Measurements from ENCODE around the gene HSD17B8.

The HSD17B8 gene

DNA sequence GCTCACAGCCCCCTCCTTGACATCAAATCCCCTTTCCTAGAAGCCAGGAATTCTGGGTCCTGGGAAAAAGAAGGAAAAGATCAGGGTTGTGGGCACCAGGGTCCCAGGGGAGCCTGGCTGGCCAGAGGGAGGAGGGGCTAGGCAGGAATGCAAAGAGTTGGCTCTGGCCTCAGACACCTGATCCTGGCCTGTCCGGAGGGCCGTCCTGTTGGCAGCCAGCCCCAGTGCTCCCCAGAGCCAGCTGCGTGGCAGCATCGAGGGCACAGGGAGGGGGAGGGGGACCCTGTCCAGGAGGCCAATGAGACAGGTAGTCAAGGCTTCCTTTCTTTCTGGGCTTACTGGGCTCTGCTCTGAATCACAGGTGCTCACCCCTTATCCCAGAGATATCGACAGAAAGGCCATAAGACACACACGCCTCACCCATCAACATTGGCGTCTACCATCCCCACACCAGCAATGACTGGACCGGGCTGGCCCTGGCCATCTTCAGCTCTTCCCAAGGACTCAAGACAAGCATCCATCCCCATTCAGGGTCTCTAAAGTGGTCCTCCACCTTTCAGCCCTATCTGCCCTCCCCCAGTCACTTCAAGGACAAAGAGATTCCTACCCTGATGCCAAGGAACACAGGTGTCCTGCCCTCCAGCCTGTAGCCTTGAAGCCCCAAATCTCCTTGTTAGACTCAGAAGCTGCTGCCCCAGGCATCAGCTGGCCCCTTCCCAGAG is 12.9 kb upstream of the HSD17B8 start:
- DNase-seq (ENCODE audit: low read depth, low spot score) = no peak

DNA sequence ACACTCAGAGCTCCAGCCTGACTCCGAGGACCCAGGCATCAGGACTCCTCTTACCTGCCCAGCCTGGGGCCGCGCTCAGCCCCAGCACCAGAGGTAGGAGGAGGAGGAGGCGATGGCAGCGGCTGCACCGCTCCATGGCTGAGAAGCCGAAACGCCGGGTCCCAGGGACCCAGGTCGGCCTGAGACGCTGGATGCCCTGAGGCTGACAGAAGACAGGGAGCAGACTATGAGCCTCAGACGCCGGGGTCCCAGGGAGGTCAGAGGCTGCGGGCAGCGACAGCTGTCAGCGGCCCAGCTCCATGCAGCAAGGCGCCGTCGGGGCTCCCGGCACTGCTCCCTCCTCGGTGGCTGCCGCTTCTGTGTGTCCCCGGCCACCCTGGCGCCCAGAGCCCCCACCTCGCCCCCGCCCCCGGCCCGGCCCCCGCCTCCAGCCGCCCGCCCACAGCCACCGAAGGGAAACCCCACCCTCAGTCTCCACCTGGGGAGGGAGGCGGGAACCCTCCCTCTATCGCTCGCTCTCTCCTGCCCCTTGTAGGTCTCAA is 12.3 kb upstream of the HSD17B8 start, which contains the start of gene COL11A2:
Gene COL11A2 (minus strand): TSS at position 363 of the 542 bp plus-strand sequence. CDS start 227 bp downstream, at position 136.
- DNase-seq (ENCODE audit: low read depth, low spot score) = no peak

DNA sequence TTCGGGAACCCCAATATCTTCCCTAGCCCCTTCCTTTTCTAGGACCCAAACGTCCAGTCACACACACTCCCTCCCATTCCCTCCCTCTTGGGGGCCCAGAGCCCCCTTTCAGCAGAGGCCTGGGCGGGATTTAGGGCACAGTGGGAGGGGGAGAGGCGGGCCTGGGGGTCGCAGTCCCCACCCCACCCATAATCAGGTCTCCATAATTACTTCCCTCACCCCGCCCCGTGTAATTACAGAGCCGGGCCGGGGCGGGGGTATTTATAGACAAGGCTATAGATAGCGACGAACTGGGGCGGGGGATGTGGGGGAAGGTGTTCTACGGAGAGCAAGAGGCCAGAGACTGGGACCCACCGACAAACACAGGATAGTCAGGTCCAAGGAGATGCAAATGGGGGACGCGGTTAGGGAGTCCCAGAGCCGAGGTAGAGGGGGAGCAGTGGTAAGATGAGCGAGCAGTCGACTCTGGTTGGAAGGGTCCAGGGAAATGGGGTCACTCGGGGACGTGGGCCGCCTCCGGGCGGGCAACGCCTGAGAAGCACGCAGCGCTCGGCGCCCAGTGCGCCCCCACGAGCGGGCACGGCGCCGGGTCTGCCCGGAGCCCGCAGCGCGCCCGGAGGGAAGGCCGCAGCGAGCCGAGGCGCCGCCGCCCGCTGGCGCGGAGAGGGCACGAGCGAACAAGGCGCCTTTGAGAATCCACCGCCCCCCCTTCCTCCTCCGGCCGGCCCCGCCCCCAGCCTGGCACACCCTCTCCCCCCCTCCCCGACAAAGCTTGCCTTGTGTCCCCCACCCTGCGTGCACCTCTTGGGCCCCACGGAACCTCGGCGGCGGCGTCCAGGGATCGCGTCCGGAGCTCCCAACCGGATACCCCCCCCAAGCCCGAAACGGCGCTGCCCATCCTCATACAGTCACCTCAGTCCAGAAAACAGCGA is 11.5 kb upstream of the HSD17B8 start:
- no peak for DNase-seq (ENCODE audit: low read depth, low spot score)

DNA sequence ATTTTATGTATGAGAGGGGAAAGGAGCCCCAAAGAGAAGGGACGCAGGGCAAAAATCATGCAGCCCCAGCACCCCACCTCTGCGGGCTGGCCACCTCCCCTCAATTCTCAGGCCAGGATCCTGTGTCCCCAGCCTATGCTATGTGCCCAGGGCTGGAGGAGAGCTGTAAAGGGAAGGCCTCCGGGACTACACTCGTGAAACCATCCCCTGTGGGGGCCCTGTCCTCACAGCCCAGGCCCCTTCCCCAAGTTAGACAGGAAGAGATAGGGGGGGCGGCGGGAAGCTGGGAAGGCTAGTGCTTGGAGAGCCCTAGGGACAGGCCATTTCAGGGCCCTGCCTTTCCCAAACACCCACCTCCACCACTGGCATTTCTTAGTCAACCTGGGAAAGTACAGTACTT is 10.8 kb upstream of the HSD17B8 start:
- DNase-seq (ENCODE audit: low read depth, low spot score) = no peak

DNA sequence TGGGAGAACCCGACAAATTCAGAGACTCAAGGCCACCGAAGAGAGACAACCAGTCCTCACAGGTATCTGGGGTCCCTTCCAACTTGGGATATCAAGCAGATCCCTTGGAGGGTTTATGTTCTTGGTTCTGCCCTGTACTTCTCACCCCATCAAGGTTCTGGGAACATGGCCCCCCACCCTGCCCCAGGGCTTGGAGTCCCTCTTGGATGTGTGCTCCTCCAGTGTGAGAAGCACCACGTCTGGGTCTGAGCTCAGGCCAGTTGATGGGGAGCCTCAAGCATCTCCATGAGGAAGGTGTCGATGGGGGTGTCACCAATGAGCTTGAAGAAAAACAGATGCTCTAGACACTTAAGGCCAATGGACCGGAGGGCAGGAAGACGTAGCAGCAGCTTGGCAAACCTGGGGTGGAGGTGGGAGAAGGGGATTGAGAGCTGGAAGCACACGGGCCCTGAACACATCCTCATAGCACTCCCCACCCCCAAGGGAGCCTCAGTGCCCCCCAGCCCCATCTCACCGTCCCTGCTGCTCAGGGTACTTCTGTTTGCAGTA is 9.9 kb upstream of the HSD17B8 start:
- no peak for DNase-seq (ENCODE audit: low read depth, low spot score)

DNA sequence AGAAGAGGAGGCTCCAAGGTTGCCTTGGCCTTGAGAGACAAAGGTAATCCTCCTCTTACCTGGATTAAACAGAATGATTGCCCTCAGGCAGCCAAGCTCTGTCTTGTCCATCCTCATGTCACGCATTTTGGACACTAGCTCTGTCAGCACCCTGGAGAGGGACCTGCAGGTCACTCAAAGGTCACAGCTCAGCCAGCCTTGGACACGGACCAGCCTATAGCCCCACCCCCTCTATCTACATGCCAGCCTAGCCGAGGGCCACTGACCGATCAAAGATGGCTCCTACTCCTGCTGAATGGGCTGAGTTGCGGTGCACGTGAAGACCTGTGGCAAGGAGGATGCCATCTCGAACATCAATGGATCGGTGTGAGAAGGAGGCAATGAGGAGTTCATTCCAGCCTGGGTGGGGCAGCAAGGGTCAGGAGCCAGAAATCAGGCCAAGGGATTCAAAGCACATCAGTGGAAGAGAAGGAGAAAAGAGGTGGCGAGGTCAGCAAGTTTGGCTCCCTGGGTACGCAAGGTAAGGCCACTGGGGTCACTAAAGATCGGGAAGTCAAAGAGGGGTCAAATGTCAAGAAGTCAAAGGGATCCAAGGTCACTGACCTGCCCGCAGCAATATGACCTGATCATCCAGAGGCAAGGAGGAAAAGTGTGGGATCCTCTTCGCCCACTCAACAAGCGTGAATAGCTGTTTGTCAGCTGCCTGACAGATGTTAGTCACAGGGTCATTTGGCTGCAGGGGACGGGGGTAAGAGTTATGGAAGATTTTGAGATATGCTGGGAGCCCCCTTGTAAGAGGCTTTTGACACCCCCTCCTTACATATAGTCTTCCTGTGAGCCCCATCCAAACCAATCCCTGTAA is 8.9 kb upstream of the HSD17B8 start:
- DNase-seq (ENCODE audit: low read depth, low spot score) = no peak

DNA sequence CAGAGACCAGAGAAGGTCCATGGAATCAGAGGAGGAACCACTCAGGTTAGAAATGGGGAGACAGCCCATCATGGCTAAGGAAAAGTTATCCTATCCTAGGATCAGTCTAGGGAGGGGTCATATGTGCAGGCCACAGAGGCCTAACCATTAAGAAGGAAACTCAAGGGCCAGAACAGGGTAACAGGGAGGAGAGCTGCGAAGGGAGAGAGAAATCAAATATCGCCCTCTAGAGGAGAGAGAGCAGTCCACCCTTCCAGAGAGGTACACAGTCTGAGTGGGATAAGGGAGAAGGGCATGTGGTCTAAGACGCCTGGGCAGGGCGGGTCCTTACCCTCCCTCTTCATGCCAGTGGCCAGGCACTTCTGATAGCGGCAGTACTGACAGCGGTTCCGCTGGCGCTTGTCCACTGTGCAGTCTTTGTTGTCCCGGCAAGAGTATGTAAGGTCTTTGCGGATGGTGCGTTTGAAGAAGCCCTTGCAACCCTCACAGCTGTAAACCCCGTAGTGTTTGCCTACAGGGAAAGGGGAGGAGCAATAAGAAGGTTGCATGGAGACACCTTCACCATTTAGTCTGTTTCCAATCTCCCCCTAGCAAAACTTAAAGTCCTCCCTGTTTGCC is 6.9 kb upstream of the HSD17B8 start:
- DNase-seq (ENCODE audit: low read depth, low spot score) = no peak

DNA sequence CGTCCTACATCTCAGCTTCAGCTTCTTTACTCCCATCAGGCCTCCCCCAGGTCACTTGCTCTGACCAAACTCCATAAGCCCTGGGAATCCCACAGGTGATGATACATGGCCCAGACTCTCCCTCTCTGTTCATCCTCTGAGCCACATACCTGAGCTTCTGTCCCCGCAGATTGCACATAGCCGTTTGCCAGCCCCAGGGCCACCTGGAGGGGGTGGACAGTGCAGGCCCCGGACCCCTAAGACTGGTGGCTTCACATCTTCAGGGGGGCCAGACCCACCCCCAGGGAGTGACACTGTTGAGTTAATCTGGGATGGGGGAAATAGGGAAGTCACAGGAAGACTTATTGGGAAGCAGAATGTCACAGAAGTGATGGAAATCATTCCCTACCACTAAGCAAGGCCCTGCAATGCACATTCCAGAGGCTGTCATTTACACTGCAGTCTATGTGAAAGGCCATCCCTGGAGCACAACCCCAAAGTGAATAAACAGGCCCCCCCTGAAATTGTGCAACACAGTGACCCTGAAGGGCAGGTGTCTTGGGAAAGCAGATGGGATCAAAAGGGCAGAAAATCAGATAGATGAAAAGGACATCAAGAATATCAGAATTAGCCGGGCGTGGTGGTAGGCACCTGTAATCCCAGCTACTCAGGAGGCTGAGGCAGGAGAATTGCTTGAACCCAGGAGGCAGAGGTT is 6.1 kb upstream of the HSD17B8 start:
- no peak for DNase-seq (ENCODE audit: low read depth, low spot score)

DNA sequence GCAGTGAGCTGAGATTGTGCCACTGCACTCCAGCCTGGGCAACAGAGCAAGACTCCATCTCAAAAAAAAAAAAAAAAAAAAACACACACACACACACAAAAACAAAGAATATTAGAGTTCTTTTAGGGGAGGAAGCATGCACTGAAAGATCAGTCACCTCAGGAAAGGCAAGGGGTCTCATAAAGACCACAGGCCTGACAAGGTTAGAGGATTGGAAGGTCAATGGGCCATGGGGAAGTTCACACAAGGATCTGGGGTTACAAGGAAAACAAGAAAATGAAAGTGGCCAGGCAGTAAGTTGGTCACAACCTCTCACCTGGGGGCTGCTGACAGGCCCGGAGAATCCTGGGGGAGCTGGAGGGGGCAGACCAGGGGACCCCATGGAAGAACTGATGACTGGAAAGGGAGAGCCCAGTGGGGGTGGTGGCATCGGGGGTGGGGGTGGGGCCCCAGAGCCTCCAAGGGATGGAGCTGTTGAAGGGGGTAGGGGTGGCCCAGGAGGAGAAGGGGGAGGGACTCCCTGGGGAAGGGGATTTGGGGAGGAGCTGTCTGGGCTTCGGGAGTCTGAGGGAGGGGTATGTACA is 5.5 kb upstream of the HSD17B8 start:
- no peak for DNase-seq (ENCODE audit: low read depth, low spot score)

DNA sequence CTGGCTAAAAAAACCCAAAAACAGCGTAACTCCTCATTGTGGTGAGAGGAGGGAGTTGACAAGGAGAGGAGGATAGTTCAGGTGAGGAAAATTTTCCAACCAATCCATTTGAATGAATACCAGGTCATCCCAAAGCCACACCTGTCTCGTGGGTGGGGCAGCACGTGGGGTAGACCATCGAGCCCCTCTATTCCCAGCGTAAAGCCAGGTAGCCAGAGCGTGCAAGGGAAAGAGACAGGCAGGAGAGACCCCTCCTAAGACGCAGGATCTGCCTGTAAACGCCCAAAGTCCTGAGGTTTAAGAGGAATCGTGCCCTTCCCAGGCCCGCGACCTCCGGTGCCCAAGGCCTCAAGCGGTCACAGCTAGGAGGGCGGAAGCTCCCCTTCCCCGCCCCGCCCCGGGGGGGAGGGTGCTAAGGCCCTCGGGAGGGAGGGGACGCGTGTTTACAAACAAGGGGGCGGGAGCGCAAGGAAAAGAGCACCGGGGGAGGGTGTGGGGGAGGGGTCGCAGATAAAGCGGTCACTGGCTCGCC is 4.7 kb upstream of the HSD17B8 start:
- DNase-seq (ENCODE audit: low read depth, low spot score) = no peak

DNA sequence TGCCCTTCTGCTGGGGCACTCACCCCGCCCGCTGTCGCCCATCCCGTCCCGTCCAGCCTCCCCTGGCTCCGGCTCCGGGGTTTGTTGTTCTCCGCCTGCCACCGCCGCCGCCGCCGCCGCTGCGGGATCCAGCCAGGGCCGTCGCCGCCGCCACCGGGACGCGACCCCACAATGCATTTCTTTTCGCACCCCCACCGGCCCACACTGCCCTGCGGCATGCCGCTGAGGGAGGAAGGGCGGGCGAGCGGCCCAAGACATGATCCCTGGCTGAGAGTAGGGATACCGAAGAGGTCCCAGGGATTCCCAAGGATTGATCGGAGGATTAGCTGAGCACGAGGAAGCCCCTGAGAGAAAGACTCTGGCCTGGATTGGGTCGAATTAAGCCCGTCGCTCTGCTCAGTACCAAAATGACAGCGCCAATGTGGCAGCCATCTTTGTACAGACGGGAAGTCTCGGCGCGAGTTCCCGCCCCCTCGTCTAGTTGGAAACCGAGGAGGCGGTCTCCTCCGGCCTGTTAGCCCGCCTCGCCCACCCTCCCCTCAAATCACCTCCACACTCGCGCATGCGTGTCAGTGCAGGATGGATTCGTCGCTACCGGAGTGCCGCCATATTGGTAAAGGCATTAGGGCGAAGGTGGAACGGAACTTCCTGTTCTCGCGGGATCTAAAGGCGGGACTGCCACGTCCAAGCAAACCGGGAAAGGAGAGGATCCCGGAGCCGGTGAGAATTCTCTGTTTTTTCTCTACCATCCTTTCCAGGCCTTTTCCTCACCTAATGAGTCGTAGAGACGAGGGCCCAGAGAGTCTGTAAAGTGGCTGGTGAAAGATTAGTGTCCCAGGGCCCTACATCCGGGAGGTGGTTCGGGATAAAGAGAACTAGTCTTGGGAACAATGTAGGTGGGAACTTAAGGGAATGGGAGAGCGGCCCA is 4.0 kb upstream of the HSD17B8 start, which contains the start of the genes RXRB and SLC39A7:
Gene RXRB (minus strand): TSS at position 447 of the 928 bp plus-strand sequence. CDS start 189 bp downstream, at position 258.
Gene SLC39A7 (plus strand): TSS at position 649 of the 928 bp plus-strand sequence. CDS start 379 bp downstream, outside the sequence.
- peak; percentile 90 for DNase-seq (ENCODE audit: low read depth, low spot score)

DNA sequence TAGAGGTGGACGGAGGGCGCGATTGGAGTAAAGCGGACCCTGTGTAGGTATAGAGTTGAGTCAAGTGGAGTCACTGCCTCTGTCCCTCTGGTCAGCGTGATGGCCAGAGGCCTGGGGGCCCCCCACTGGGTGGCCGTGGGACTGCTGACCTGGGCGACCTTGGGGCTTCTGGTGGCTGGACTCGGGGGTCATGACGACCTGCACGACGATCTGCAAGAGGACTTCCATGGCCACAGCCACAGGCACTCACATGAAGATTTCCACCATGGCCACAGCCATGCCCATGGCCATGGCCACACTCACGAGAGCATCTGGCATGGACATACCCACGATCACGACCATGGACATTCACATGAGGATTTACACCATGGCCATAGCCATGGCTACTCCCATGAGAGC is 3.3 kb upstream of the HSD17B8 start:
- no peak for DNase-seq (ENCODE audit: low read depth, low spot score)

DNA sequence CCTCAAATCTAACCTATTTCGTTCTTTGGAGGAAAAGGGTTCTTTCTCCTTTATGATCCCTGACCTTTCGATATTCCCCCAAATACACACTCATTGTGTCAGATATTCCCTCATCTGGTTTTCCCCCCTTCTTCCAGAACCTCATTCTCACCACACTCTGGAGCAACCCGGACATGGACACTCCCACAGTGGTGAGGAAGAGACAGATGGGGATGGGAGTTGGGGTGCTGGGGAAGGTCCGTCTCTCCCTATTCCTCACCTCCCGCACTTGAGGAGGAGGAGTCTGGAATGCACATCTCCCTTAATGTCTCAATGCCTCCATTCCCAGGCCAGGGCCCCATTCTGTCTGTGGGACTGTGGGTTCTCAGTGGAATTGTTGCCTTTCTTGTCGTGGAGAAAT is 2.5 kb upstream of the HSD17B8 start:
- no peak for DNase-seq (ENCODE audit: low read depth, low spot score)

DNA sequence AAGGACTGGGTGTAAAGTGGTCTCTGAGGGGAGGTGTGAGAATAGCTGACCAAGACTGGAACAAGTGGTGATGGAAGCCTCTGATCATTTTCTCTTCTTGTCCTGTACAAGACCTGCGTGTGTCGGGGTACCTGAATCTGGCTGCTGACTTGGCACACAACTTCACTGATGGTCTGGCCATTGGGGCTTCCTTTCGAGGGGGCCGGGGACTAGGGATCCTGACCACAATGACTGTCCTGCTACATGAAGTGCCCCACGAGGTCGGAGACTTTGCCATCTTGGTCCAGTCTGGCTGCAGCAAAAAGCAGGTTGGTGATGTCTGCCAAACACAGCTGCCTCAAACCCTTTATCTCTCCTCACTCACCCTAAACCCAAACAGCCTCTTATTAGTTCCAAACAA is 1.7 kb upstream of the HSD17B8 start:
- no peak for DNase-seq (ENCODE audit: low read depth, low spot score)

DNA sequence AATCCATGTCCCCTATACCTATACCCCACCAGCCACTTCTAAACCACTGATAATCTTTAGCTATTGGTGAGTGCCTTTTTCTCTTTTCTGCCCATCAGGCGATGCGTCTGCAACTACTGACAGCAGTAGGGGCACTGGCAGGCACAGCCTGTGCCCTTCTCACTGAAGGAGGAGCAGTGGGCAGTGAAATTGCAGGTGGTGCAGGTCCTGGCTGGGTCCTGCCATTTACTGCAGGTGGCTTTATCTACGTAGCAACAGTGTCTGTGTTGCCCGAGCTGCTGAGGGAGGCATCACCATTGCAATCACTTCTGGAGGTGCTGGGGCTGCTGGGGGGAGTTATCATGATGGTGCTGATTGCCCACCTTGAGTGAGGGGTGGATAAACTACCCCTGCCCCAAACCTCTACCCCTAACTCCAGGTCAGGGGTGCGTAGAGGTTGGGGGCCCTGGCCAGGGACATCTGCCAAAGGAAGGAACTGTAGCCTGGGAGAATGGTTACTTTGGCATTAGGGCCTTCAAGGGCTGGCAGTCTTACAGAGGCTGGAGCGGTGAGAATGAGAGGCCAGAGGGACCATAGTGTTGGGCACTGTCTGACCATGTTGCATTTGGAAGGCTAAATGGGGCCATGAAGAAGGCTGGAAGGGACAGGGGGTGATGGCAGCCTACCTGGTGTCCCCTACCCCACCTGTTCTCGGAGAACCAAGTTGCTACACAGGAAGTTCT is 851 bp upstream of the HSD17B8 start:
- no peak for DNase-seq (ENCODE audit: low read depth, low spot score)

DNA sequence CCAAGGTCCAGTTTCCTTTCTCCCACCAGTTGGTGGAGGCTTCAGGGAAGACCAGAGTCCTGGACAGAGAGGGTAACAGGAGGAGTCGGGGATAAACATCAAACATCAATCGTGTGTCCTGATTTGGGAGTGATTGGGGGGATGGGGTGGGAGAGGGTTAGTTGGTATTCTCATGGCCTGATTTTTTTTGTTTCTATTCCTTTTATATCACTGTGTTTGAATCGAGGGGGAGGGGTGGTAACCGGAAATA is 365 bp upstream of the HSD17B8 start:
- DNase-seq (ENCODE audit: low read depth, low spot score) = no peak

DNA sequence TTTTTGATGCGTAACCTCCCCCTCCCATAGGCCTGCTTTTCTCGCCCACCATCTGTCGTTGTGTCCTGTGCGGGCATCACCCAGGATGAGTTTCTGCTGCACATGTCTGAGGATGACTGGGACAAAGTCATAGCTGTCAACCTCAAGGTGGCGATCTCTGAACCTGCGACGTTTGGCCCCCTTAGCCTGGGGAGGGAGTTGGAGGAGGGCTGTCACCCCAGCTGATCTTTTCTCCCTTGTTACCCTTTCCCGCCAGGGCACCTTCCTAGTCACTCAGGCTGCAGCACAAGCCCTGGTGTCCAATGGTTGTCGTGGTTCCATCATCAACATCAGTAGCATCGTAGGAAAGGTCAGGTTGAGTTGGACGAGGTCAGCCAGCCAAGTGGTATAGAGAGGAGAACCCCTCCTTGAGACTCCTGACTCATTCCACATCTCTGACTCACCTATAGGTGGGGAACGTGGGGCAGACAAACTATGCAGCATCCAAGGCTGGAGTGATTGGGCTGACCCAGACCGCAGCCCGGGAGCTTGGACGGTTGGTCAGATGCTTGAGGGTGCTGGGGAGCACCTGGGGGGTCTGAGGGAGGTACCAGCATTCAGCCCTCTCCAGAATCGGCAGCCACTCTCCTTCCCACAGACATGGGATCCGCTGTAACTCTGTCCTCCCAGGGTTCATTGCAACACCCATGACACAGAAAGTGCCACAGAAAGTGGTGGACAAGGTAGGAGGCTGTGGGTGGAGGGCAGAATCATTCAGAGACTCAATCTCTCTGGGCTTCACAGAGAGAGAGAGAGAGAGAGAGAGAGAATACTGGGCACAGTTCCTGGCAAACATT is 954 bp downstream of the HSD17B8 start:
- DNase-seq (ENCODE audit: low read depth, low spot score) = no peak
